ENCODE results near the gene OLFM3.

GRCh38 chr1:101975371-101975770 is 21.4 kb downstream of the OLFM3 start:
- no peak for TF ChIP-seq GABPA (IDR thresholded peaks at IDR 0.05 in 1 of 2, conservative IDR thresholded peaks at IDR 0.05 in 1 of 2)
- no peak for TF ChIP-seq CTCF (IDR thresholded peaks at IDR 0.05; ENCODE audit: low read depth, low read length, missing input control)

Data from liver (tissue), 3 donors.